HL-60 (cell line): Measurements from ENCODE around the gene HSDL1.

Experiments
- DNase-seq, 2 experiments: peaks; one replicate each; pipeline ENCODE4 v3.0.0-alpha.2; 2010 to 2020; ENCODE audit warnings: low read depth in 1 of 2, low spot score in 1 of 2
- H3K27ac ChIP-seq: fragments of 250-450 bp; sonication (Bioruptor Pico); replicated peaks from 2 replicates; pipeline ENCODE4 v1.5.1; 2020; ENCODE audit warnings: mild to moderate bottlenecking, moderate library complexity
- H3K27me3 ChIP-seq: fragments of 250-450 bp; sonication (Bioruptor Pico); 2 replicates; pipeline ENCODE4 v1.5.1; 2021; ENCODE audit warnings: mild to moderate bottlenecking, moderate library complexity; ENCODE audit not compliant: insufficient read depth, poor library complexity, severe bottlenecking
- H3K4me3 ChIP-seq: replicated peaks from 2 replicates; pipeline ENCODE4 v1.5.1; 2011; ENCODE audit warnings: mild to moderate bottlenecking, control low read depth, low read length; ENCODE audit not compliant: insufficient read depth
- CTCF ChIP-seq: IDR thresholded peaks from one replicate; pipeline ENCODE4 v1.5.1; 2011; ENCODE audit warnings: low read length, control low read depth, inconsistent platforms; ENCODE audit not compliant: insufficient read depth
- GABPA ChIP-seq: IDR thresholded peaks from 2 replicates; pipeline ENCODE4 v1.6.1; 2012; ENCODE audit warnings: low read depth
- POLR2AphosphoS5 ChIP-seq: IDR thresholded peaks from 2 replicates; pipeline ENCODE4 v1.6.1; 2012; ENCODE audit warnings: low read depth
- REST ChIP-seq: IDR thresholded peaks from 2 replicates; pipeline ENCODE4 v1.6.1; 2012; ENCODE audit warnings: low read depth; ENCODE audit not compliant: insufficient replicate concordance
- SPI1 ChIP-seq: IDR thresholded peaks from 2 replicates; pipeline ENCODE4 v1.6.1; 2012; ENCODE audit warnings: low read depth, mild to moderate bottlenecking, borderline replicate concordance

The HSDL1 gene

DNA sequence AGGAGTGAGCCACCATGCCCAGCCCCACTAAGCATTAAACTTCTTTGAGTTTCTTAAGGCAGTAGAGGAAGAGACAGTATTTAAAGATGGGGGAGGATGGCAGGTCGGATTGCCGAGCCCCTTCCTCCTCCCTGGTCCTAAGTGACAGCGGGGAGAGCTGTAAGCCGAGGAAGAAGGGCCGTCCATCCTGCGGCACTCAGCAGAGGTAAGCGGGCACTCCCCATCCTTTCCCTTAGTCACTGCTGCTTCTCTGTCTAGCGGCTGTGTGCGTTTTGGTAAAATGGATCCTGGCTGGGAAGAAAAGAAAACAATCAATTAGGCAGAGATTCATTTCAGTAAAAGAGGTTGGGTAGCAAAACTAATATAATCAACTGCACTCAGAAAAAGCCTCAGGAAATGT is 14.0 kb upstream of the HSDL1 start:
- H3K27me3 ChIP-seq, result peaks cover 11% of the 10 kb centered on the region
- H3K4me3 ChIP-seq, result no peak overlapping the region
- TF ChIP-seq REST, result no peak
- TF ChIP-seq POLR2AphosphoS5, result no peak
- no peak for TF ChIP-seq SPI1
- TF ChIP-seq CTCF, result no peak
- TF ChIP-seq GABPA, result no peak
- no peak overlapping the region for H3K27ac ChIP-seq
- DNase-seq, result no peak

DNA sequence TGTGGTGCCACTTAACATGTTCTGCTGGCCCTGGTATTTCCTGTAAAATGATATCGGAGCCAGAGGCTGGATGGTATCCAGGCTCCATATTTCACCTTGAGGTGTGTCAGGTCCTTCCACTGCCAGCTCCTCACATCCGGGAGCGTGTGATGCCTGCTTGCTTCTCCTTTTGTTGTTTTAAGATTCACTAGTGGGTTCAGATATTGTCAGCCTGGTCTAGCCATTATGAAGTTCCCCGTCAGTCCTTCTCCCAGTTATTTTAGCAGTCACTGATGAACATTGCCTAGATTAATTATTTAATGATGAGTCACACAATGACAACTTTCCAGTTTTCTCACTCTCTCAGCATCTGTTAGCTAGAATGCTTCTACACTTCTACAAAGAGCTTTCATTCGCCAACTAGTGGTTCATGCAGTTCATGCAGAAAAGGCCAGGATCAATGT is 11.4 kb upstream of the HSDL1 start:
- Histone ChIP-seq H3K27me3 (peaks cover 11% of the 10 kb centered on the region), H3K4me3 (no peak overlapping the region), H3K27ac (no peak overlapping the region)
- TF ChIP-seq CTCF, result no peak
- no peak for TF ChIP-seq SPI1
- TF ChIP-seq POLR2AphosphoS5, result no peak
- no peak for TF ChIP-seq REST
- TF ChIP-seq GABPA, result no peak
- DNase-seq, result no peak

DNA sequence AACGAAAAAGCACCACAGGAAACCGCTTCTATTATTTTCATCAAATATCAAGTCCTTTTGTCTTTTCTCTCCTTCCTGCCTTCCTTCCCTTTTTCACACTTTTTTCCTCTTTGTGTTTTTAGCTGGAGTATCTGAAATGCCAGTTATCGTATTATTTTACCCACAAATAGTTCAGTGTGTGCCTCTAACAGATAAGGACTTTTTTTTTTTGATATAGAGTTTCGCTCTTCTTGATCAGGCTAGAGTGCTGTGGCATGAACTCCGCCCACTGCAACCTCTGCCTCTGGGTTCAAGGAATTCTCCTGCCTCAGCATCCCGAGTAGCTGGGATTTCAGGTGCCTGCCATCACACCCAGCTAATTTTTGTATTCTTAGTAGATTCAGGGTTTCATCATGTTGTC is 10.8 kb upstream of the HSDL1 start:
- Histone ChIP-seq H3K27ac (no peak overlapping the region), H3K4me3 (no peak overlapping the region), H3K27me3 (peaks cover 11% of the 10 kb centered on the region)
- no peak for DNase-seq
- TF ChIP-seq GABPA (no peak), POLR2AphosphoS5 (no peak), SPI1 (no peak), CTCF (no peak), REST (no peak)
